Measurements from ENCODE around the gene NAV2. TPM values are rescaled to one million over a fixed set of nuclear protein-coding genes. Genes with fewer than 3 reads are reported as not detected.

NAV2 gene
- total RNA-seq, 1 experiment from 2014 or later, result 2.1 TPM

DNA sequence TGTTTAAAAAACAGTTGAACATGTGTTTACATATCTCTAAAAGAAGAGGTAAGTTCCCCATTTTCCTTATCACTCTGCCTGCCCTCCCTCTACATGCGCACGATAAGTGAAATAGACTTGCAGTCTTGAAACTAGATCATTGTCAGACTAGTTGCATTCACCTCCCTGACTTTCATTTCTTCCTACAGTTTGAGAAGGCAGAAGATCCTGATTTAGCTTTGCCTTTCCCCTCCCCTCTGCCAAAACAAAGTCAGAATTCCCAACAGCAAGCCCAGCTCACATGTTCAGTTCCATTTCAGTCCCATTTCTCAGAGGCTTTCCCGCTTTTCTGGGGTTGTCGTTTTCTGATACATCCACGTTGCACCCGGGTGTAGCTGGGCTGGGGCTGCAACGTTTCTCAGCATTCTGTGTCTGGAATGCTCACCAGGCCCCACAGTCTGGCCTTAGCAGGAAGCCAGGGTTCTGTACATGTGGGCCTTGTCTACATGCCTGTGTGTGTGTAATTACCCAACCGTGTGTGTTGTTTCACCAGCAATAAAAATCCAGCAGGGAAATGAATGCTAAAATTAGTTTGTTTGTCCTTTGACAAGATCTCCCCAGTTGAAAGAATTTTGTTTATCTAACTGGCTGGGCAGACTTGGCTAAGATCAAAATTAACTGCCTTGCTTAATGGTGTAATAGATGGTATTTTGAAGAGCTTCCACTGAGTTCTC, 268.5 kb downstream of the NAV2 start:
- H3K9me3 ChIP-seq (ENCODE audit: control insufficient read depth in 1 of 2, insufficient read depth in 1 of 2, low read depth in 1 of 2, low read length in 2 of 2), result no peaks in the 10 kb centered on the region
- no peak overlapping the region for H2AFZ ChIP-seq (ENCODE audit: low read depth, low read length, poor library complexity, severe bottlenecking)
- H3K79me2 ChIP-seq (ENCODE audit: insufficient read depth, low read length), result no peaks in the 10 kb centered on the region
- CTCF ChIA-PET, result no interaction called here
- RAD21 ChIA-PET (ENCODE audit: low non-redundant PET in 1 of 2, low total read pairs in 2 of 2, uncharacterized antibody in 2 of 2, unreplicated experiment in 2 of 2), result no interaction called here
- no peak for TF ChIP-seq EZH2 (IDR thresholded peaks at IDR 0.05)
- no peak for TF ChIP-seq SRF (IDR thresholded peaks at IDR 0.05; ENCODE audit: low read depth)
- no peak for TF ChIP-seq MAX (IDR thresholded peaks at IDR 0.05)
- TF ChIP-seq EZH2phosphoT487 (IDR thresholded peaks at IDR 0.05; ENCODE audit: borderline replicate concordance), result no peak
- TF ChIP-seq CTCF (IDR thresholded peaks at IDR 0.05 in 2 of 3, conservative IDR thresholded peaks at IDR 0.05 in 1 of 3; ENCODE audit: borderline replicate concordance in 1 of 3, insufficient read depth in 1 of 3, low read depth in 2 of 3, low read length in 2 of 3), result no peak
- no peak for TF ChIP-seq ZFX (IDR thresholded peaks at IDR 0.05)
- TF ChIP-seq POLR2AphosphoS5 (IDR thresholded peaks at IDR 0.05; ENCODE audit: low read depth, low read length), result no peak
- TF ChIP-seq ZBTB33 (IDR thresholded peaks at IDR 0.05; ENCODE audit: extremely low read depth, insufficient replicate concordance, low read length), result no peak
- TF ChIP-seq FOSL1 (IDR thresholded peaks at IDR 0.05; ENCODE audit: low read depth), result no peak
- no peak for TF ChIP-seq POLR2A (IDR thresholded peaks at IDR 0.05; ENCODE audit: borderline replicate concordance, extremely low read depth, insufficient read depth, insufficient read length)
- no peak for TF ChIP-seq ZNF274 (IDR thresholded peaks at IDR 0.05; ENCODE audit: low read depth, low read length)
- TF ChIP-seq ATF3 (IDR thresholded peaks at IDR 0.05), result no peak
- TF ChIP-seq REST (IDR thresholded peaks at IDR 0.05; ENCODE audit: low read depth), result no peak
- no peak for TF ChIP-seq YY1 (IDR thresholded peaks at IDR 0.05; ENCODE audit: extremely low read depth, insufficient replicate concordance, low read depth, low read length)
- TF ChIP-seq RAD21 (IDR thresholded peaks at IDR 0.05; ENCODE audit: low read depth), result no peak
- TF ChIP-seq TCF7L2 (IDR thresholded peaks at IDR 0.05; ENCODE audit: borderline replicate concordance, extremely low read depth, insufficient read depth, insufficient read length), result no peak
- ATAC-seq (no peak), DNase-seq (ENCODE audit: low read depth, low spot score) (no peak)
- H3K4me2 ChIP-seq (ENCODE audit: low read length), result no peak overlapping the region
- POLR2A ChIA-PET, result no interaction called here
- H3K4me1 ChIP-seq (ENCODE audit: control insufficient read depth in 1 of 2, insufficient read depth in 2 of 2, low read length in 2 of 2), result peaks cover 5 to 16% of the 10 kb centered on the region in 2 experiments; a peak in 3 of 4 replicates
- H3K27me3 ChIP-seq (ENCODE audit: insufficient read depth, low read length), result no peaks in the 10 kb centered on the region
- H4K20me1 ChIP-seq (ENCODE audit: insufficient read depth), result no peaks in the 10 kb centered on the region
- no peak overlapping the region for H3K4me3 ChIP-seq (replicated peaks in 1 of 2; ENCODE audit: low read depth in 1 of 2, low read length in 2 of 2)
- no TSS peak for BruUV-seq (replicated peaks)
- H3K9me2 ChIP-seq (ENCODE audit: insufficient read depth), result no peaks in the 10 kb centered on the region
- no peak overlapping the region for H3K9ac ChIP-seq (ENCODE audit: low read length)
- intact Hi-C loops (cut with micrococcal nuclease), result no loop called here
- no peak overlapping the region for H3K27ac ChIP-seq (ENCODE audit: low read depth, low read length)
- no peaks in the 10 kb centered on the region for H3K36me3 ChIP-seq (ENCODE audit: control insufficient read depth in 1 of 2, insufficient read depth in 2 of 2, low read length in 2 of 2)

Measured in HCT116 (cell line).